Dermis microvascular lymphatic vessel endothelial cell (primary cell): ENCODE data around the gene SHH. TPM values are rescaled to one million over a fixed set of nuclear protein-coding genes. Genes with fewer than 3 reads are reported as not detected.

Experiments used
- DNase-seq, 2 donors: peaks; one replicate each; pipeline versions ENCODE4 v3.0.0 to v3.0.0-alpha.2; 2010; ENCODE audit warnings: low read depth in 2 of 2
- total RNA-seq: library from RNA; depleted of rRNA; stranded (reverse); fragments of >200 nt; gene quantifications from 2 replicates; pipeline ENCODE4 v1.2.1, GENCODE V29; 2014

The SHH gene
- total RNA-seq, 1 donor from 2014 or later = 0.13 TPM

- no peak for DNase-seq
These were observed 6.0 kb downstream of the SHH start for GRCh38 chr7:155806096-155806871.

- DNase-seq = no peak
These were observed 6.5 kb downstream of the SHH start for GRCh38 chr7:155805826-155806095.

- DNase-seq = peak; percentile 43 to 78
These were observed 7.1 kb downstream of the SHH start for GRCh38 chr7:155804897-155805825.

- no peak for DNase-seq
These were observed 7.8 kb downstream of the SHH start for GRCh38 chr7:155804431-155804831.

- no peak for DNase-seq
These were observed 8.6 kb downstream of the SHH start for GRCh38 chr7:155803418-155804376.

GRCh38 chr7:155802906-155803417 is 9.3 kb downstream of the SHH start:
- no peak for DNase-seq

GRCh38 chr7:155802291-155802690 is 10.0 kb downstream of the SHH start:
- no peak for DNase-seq

- DNase-seq = no peak
These were observed 11.5 kb downstream of the SHH start for GRCh38 chr7:155800741-155801267.

GRCh38 chr7:155800301-155800700 is 12.0 kb downstream of the SHH start:
- no peak for DNase-seq

- DNase-seq = no peak
These were observed 12.7 kb downstream of the SHH start for GRCh38 chr7:155799514-155799913.

GRCh38 chr7:155798673-155799439 is 13.4 kb downstream of the SHH start:
- DNase-seq = no peak

GRCh38 chr7:155797262-155798250 is 14.7 kb downstream of the SHH start:
- no peak for DNase-seq

- peak in 1 of 2 donors; percentile 49 for DNase-seq
These were observed 15.6 kb downstream of the SHH start for GRCh38 chr7:155796381-155797261.

- no peak for DNase-seq
These were observed 16.3 kb downstream of the SHH start for GRCh38 chr7:155795951-155796350.

- DNase-seq = no peak
These were observed 16.9 kb downstream of the SHH start for GRCh38 chr7:155795401-155795800.

- DNase-seq = no peak
These were observed 18.1 kb downstream of the SHH start for GRCh38 chr7:155794196-155794595.

- DNase-seq = no peak
These were observed 18.5 kb downstream of the SHH start for GRCh38 chr7:155793720-155794119.

GRCh38 chr7:155792999-155793560 is 19.2 kb downstream of the SHH start:
- no peak for DNase-seq
